Vagina (tissue), 2 donors: ENCODE results near the gene TERB2. TPM values are rescaled to one million over a fixed set of nuclear protein-coding genes. Genes with fewer than 3 reads are reported as not detected.
"Not testable (repeated sequence)": the region's sequence is repeated elsewhere in the genome, so short reads cannot be mapped to it uniquely, and the experiment has no call there.

ENCODE experiments used
- DNase-seq, 2 donors: peaks; one replicate each; pipeline ENCODE4 v3.0.0-alpha.2; 2017; ENCODE audit errors: extremely low spot score in 2 of 2
- H3K27ac ChIP-seq: fragments of 200-600 bp; sonication (generic); one replicate; pipeline ENCODE4 v1.5.1; 2019
- H3K27me3 ChIP-seq: fragments of 200-600 bp; sonication (generic); one replicate; pipeline ENCODE4 v1.5.1; 2019
- H3K36me3 ChIP-seq, 2 donors: fragments of 200-600 bp; sonication (generic); one replicate each; pipeline ENCODE4 v1.5.1; 2017 to 2019
- H3K4me1 ChIP-seq: fragments of 200-600 bp; sonication (generic); one replicate; pipeline ENCODE4 v1.5.1; 2019
- H3K4me3 ChIP-seq, 2 donors: fragments of 200-600 bp; sonication (generic); 1 replicate in 1 of 2; 2 replicates in 1 of 2; pipeline ENCODE4 v1.5.1; 2016 to 2019
- H3K9me3 ChIP-seq: fragments of 200-600 bp; sonication (generic); one replicate; pipeline ENCODE4 v1.5.1; 2019
- POLR2A ChIP-seq, 2 donors: fragments of 450-650 bp; IDR thresholded peaks; one replicate each; pipeline ENCODE4 v1.6.1; 2017; ENCODE audit warnings: antibody characterized with exemption in 2 of 2, mild to moderate bottlenecking in 2 of 2, moderate library complexity in 2 of 2
- POLR2AphosphoS5 ChIP-seq, 2 donors: sonication (generic); formaldehyde crosslinking; IDR thresholded peaks; one replicate each; pipeline ENCODE4 v1.9.0; 2017; ENCODE audit warnings: antibody characterized with exemption in 2 of 2, mild to moderate bottlenecking in 2 of 2, low read depth in 1 of 2; ENCODE audit not compliant: insufficient read depth in 1 of 2
- intact Hi-C: fragments of 100-400 bp; cut with DNase I; formaldehyde crosslinking; loops from one replicate; pipeline ENCODE4 v1.15.1; 2023
- total RNA-seq: library from RNA; depleted of rRNA; stranded (reverse); fragments of >200 nt; gene quantifications from one replicate; pipeline ENCODE4 v1.2.3, GENCODE V29; 2016
- TF ChIP-seq, protein P1 (sequence below), 3 experiments: fragments of 450-650 bp in 2 of 3; fragments of 200-600 bp in 1 of 3; sonication (generic) in 1 of 3; IDR thresholded peaks; one replicate each; pipeline ENCODE4 v1.5.1; 2017 to 2019; ENCODE audit warnings: antibody characterized with exemption in 3 of 3, mild to moderate bottlenecking in 2 of 3, moderate library complexity in 2 of 3

Gene TERB2, protein sequence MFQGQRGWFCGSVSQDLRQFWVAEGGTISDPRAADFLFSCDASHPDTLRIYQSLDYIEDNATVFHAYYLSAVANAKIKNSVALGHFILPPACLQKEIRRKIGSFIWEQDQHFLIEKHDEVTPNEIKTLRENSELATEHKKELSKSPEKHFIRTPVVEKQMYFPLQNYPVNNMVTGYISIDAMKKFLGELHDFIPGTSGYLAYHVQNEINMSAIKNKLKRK
- not detected for total RNA-seq

DNA sequence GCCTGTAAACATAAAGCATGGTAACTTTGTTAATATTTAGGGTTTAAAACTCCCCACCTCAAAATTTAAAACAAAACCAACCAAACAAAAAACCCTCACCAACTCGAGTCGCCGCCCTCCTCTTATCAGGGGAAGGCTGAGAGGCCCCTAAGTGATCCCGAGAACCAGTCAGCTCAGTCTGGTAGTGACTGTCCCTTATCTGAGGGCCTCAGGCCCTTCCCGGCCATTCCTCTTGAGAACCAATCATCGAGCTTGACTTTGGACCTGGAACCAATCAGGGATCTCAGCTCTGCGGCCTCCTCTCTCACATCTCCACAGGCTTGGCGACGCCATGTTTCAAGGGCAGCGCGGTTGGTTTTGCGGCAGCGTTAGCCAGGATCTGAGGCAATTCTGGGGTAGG is at the start of gene TERB2:
Gene TERB2, plus strand, starts transcription at position 300 of the 400 bp plus-strand sequence. Its CDS starts 32 bp downstream, at position 332.
- intact Hi-C loops: no loop called here
- TF ChIP-seq, protein P1, sequence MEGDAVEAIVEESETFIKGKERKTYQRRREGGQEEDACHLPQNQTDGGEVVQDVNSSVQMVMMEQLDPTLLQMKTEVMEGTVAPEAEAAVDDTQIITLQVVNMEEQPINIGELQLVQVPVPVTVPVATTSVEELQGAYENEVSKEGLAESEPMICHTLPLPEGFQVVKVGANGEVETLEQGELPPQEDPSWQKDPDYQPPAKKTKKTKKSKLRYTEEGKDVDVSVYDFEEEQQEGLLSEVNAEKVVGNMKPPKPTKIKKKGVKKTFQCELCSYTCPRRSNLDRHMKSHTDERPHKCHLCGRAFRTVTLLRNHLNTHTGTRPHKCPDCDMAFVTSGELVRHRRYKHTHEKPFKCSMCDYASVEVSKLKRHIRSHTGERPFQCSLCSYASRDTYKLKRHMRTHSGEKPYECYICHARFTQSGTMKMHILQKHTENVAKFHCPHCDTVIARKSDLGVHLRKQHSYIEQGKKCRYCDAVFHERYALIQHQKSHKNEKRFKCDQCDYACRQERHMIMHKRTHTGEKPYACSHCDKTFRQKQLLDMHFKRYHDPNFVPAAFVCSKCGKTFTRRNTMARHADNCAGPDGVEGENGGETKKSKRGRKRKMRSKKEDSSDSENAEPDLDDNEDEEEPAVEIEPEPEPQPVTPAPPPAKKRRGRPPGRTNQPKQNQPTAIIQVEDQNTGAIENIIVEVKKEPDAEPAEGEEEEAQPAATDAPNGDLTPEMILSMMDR (IDR thresholded peaks at IDR 0.05): no peak
- no peak for TF ChIP-seq POLR2A (IDR thresholded peaks at IDR 0.05)
- TF ChIP-seq POLR2AphosphoS5 (IDR thresholded peaks at IDR 0.05; ENCODE audit: insufficient read depth in 1 of 2, low read depth in 1 of 2): no peak

DNA sequence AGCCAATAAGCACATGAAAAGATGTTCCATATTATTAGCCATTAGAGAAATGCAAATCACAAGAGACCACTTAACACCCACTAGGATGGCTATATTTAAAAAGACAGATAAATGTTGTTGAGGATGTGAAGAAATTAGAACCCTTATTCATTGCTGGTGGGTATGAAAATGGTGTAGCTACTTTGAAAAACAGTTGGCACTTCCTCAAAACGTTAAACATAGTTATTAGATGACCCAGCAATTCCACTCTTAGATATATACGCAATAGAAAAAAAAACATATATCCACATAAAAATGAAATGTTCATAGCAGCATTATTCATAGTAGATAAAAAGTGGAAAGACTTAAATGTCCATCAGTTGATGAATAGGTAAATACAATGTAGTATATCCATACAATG is 47.1 kb upstream of the TERB2 start:
- no peak for DNase-seq
- no peak for TF ChIP-seq POLR2A (IDR thresholded peaks at IDR 0.05)
- TF ChIP-seq, protein P1 (IDR thresholded peaks at IDR 0.05): no peak
- no peaks in the 10 kb centered on the region for H3K27me3 ChIP-seq
- no peaks in the 10 kb centered on the region for H3K36me3 ChIP-seq
- H3K4me3 ChIP-seq: no peak overlapping the region
- H3K9me3 ChIP-seq: no peaks in the 10 kb centered on the region
- no peak overlapping the region for H3K27ac ChIP-seq
- no peaks in the 10 kb centered on the region for H3K4me1 ChIP-seq
- intact Hi-C loops: no loop called here

More for the DNA sequence above, at the start of gene TERB2:
- H3K4me3 ChIP-seq: no peak within 1 kb of the TSS
- H3K9me3 ChIP-seq: no peaks in the 10 kb centered on the region
- H3K27me3 ChIP-seq: no peaks in the 10 kb centered on the region
- DNase-seq: no peak
- no peaks in the 10 kb centered on the region for H3K36me3 ChIP-seq
- no peak within 1 kb of the TSS for H3K27ac ChIP-seq
- H3K4me1 ChIP-seq: no peaks in the 10 kb centered on the region

DNA sequence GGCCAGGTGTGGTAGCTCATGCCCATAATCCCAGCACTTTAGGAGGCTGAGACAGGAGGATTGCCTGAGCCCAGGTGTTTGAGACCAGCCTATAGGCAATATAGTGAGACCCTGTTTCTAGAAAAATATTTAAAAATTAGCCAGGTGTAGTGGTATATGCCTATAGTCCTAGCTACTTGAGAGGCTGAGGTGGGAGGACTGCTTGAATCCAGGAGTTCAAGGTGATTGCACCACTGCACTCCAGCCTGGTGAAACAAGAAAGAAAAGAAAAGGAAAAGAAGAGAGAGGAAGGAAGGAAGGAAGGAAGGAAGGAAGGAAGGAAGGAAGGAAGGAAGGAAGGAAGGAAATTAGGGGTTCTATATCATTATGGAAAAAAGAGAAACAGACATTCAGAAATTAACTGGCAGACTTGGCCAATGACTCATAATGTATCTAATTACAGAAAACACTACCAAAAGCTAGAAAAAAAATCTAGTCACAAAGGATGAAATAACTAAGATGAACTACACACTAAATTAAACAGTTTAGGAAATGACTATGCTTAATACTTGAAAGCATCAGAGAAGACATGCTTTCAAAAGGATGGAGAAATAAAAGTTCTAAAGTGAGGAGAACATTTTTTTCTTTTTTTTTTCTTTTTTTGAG is 45.4 kb upstream of the TERB2 start:
- no peaks in the 10 kb centered on the region for H3K27me3 ChIP-seq
- no peak overlapping the region for H3K4me3 ChIP-seq
- intact Hi-C loops: no loop called here
- no peak for DNase-seq
- H3K9me3 ChIP-seq: no peaks in the 10 kb centered on the region
- TF ChIP-seq, protein P1 (IDR thresholded peaks at IDR 0.05): no peak
- TF ChIP-seq POLR2A (IDR thresholded peaks at IDR 0.05) (no peak), POLR2AphosphoS5 (IDR thresholded peaks at IDR 0.05; ENCODE audit: insufficient read depth in 1 of 2, low read depth in 1 of 2) (no peak)
- H3K27ac ChIP-seq: no peak overlapping the region
- H3K36me3 ChIP-seq: no peaks in the 10 kb centered on the region
- H3K4me1 ChIP-seq: no peaks in the 10 kb centered on the region

DNA sequence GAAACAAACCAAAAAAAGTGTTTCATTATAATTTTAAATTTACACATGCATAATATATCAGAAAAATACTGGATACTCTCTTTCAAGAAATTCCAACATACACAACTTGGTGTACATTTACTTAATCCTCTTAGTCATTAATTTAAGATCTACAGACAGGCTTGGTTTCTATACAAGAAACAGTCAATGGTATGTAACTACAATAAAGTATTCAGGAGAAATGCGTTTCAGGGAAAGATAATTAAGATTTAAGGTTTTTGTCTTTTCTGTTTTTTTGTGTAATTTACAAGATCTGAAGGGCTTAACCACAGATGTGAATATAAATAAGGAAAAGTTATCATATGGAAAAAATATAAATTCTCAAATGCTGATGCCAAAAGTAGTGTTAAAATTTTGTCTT is 44.3 kb upstream of the TERB2 start:
- H3K27ac ChIP-seq, H3K36me3 ChIP-seq, H3K9me3 ChIP-seq, H3K27me3 ChIP-seq, H3K4me3 ChIP-seq, H3K4me1 ChIP-seq, DNase-seq, intact Hi-C loops: not testable (repeated sequence)

DNA sequence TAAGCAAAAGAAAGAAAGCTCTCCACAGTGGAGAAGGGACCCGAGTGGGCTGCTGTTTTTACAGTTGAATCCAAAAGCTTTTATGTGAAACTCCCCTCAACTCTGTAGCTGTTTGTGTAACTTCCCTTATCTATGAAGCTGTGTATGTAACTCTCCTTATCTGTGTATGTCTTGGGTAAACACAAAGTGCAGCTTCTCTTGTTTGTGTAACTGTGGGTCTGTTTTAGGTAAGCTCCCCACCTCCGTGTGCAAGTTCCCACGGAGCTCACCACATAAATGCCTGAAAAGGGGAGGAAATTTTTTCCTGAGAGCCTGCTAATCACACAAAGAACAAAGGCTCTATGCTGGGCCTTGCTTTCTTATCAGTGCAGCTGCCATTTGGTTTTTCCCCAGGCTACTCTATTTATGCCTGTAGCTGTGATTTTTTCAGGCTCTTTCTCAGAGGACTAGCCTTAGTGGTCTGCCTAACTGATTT is 43.5 kb upstream of the TERB2 start:
- H3K27ac ChIP-seq, H3K27me3 ChIP-seq, DNase-seq, intact Hi-C loops, H3K4me3 ChIP-seq, H3K9me3 ChIP-seq, H3K36me3 ChIP-seq, H3K4me1 ChIP-seq: not testable (repeated sequence)

DNA sequence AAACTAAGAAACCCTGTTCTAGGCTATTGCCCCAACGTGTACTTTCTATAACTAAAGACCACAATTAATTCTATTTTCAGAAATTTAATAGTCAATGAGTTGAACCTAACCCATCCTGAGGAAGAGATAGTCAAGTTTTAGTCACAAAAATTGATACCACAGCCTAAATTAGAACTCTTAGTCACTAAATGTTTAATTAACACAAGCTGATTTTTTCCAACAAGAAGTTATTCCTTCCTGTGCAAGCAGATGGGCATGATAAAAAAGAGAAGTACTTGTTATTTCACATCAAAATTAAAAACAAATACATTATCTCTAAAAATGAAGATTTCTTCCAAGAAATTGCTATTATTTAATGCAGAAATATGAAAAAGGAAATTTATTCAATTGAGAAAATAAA is 38.4 kb upstream of the TERB2 start:
- no peaks in the 10 kb centered on the region for H3K27me3 ChIP-seq
- no peaks in the 10 kb centered on the region for H3K36me3 ChIP-seq
- H3K27ac ChIP-seq: no peak overlapping the region
- H3K9me3 ChIP-seq: no peaks in the 10 kb centered on the region
- no peak overlapping the region for H3K4me3 ChIP-seq
- DNase-seq: no peak
- H3K4me1 ChIP-seq: no peaks in the 10 kb centered on the region
- intact Hi-C loops: no loop called here
- TF ChIP-seq POLR2A (IDR thresholded peaks at IDR 0.05) (no peak), POLR2AphosphoS5 (IDR thresholded peaks at IDR 0.05; ENCODE audit: insufficient read depth in 1 of 2, low read depth in 1 of 2) (no peak)
- TF ChIP-seq, protein P1 (IDR thresholded peaks at IDR 0.05): no peak

DNA sequence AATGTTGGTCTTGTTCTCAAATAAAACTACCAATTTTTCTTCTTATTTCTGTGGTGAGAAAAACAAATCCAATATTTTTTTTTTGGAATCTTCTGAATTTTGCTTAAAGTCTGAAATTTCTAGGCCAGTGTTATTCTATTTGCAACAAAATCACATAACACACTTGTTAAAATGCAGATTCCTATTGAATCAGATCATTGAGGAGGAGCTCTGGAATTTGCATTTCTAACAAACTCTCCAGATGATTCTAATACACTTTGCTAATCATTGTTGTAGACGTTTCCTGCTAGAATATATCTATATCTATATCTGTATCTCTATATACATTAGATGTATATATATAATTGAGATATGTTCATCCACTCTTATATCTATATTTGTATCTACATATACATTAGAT is 27.8 kb upstream of the TERB2 start:
- H3K9me3 ChIP-seq, H3K4me1 ChIP-seq, DNase-seq, H3K36me3 ChIP-seq, intact Hi-C loops, H3K27ac ChIP-seq, H3K27me3 ChIP-seq, H3K4me3 ChIP-seq: not testable (repeated sequence)

DNA sequence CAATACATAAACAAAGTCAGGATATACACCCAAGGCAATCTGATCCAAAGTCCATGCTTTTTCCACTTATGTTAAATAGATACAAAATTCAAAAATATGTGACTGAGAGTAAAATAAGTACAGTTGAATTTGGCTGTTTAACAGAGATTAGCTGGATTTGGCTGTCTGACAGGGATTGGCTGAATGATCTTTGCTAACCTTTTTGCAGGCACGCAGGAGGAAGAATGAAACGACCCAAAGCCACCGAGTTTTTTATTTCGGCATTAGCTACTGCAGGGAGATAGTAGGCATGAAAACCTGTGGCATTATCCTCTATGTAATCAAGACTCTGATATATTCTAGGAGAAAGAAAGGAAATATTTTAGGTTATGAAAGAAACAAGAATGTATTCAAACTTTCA is 26.2 kb upstream of the TERB2 start:
- H3K4me1 ChIP-seq, DNase-seq, H3K36me3 ChIP-seq, H3K4me3 ChIP-seq, intact Hi-C loops, H3K9me3 ChIP-seq, H3K27ac ChIP-seq, H3K27me3 ChIP-seq: not testable (repeated sequence)

DNA sequence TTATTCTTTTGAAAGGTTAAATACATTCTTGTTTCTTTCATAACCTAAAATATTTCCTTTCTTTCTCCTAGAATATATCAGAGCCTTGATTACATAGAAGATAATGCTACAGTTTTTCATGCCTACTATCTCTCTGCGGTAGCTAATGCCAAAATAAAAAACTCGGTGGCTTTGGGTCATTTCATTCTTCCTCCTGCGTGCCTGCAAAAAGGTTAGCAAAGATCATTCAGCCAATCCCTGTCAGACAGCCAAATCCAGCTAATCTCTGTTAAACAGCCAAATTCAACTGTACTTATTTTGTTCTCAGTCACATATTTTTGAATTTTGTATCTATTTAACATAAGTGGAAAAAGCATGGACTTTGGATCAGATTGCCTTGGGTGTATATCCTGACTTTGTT is 1.8 kb downstream of the TERB2 start:
- DNase-seq, intact Hi-C loops, H3K27ac ChIP-seq, H3K4me3 ChIP-seq, H3K9me3 ChIP-seq, H3K4me1 ChIP-seq, H3K36me3 ChIP-seq, H3K27me3 ChIP-seq: not testable (repeated sequence)
